IPS DF 4.7 (cell line): Measurements from ENCODE around the gene FAM32A.

Source experiments
- DNase-seq: peaks from one replicate; pipeline ENCODE4 v3.0.0-alpha.2; 2013; ENCODE audit warnings: low spot score; ENCODE audit errors: extremely low read depth

The FAM32A gene

GRCh38 chr19:16224293-16225045 is 39.3 kb downstream of the FAM32A start:
- no peak for DNase-seq

DNA sequence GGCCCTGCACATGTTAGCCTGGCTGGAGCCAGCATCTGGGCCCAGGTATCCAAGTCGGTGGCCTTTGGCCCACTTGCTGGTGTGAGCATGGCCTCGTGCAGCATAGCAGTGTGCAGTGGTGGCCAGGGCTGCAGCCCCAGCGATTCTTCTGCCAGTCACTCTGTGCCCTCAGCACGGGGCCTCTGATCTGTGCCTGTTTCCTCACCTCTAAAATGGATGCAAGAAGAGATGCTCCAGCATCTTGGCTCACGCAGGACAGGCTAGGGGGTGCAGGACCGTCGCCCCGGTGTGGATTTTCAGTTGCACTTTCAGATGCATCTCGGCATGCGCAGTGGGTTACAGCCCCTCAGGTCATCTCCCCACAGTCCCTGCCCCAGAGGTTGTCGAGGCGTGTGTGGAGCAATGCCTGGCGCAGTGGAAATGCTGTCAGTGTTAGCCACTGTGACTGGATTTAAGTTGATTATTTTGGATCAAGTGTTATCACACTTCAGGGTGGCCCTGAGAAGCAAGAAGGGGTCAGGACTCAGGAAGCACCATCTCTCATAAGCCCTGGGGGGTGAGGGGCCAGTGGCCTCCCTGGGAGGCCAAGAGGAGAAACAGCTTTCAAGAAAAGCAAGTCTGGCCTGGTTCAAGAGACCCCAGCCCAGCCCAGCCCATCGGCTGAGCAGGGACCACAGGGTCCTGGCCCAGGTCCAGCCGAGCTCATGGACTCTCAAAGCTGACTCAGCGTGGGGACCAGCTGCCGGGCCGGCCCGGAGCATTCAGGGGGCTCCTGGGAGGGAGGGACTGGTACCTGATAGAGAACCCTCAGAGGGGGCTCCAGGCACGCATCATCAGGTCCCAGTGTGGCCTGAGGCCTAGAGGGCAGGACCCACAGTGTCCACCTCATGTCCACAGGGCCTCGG is 40.3 kb downstream of the FAM32A start:
- no peak for DNase-seq

DNA sequence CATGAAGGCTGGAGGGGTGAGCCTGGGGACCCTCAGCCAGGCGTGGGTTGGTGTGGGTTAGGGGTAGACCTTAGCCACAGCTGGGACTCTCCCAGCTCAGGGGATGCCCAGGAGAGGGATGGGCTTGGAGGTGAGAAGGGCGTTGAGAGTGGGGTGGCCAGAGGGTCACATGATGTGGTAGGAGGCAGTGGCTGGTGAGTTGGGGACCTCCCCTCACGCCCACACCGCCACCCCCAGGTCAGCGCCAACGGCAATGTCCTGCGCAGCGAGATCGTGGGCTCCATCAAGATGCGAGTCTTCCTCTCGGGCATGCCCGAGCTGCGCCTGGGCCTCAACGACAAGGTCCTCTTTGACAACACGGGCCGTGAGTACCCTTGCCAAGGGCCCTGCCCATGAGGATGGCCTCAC is 41.0 kb downstream of the FAM32A start:
- no peak for DNase-seq

GRCh38 chr19:16226878-16227836 is 41.9 kb downstream of the FAM32A start:
- no peak for DNase-seq

DNA sequence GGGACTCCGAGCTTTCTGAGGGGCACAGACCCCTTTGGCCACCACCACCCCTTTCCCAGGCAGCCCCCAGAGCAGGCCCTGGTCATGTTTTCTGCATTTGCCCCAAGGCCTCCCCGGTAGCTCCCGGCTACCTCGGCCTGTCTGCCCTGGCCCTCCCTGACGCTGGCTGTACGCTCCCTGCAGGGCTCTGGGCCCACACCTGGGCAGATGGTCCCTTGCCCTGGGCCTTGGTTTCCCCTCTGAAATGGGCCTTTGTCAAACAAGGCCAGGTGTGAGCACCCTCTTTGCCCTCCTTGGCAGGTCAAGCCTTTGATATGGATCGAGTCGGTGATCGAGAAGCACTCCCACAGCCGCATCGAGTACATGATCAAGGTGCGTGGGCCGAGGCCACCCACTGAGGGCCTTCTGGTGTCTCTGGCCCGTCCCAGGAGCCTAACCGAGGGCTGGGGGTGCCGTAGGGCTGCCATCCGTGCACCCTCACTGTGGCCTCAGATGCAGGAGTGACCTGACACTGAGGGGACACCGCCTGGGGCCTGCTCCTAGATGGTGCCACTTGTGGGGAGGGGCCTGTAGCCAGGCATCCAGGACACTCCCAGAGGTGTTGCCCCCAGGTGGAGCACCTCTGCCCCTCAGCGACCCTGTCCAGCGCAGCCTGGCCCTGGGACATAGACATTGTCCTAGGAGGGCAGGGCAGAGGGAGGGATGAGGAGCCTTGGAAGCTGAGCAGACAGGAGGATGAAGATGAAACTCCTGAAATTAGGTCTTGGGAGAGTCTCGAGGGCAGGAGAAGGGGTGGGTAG is 42.8 kb downstream of the FAM32A start:
- no peak for DNase-seq

GRCh38 chr19:16228637-16229321 is 43.6 kb downstream of the FAM32A start:
- DNase-seq = no peak

DNA sequence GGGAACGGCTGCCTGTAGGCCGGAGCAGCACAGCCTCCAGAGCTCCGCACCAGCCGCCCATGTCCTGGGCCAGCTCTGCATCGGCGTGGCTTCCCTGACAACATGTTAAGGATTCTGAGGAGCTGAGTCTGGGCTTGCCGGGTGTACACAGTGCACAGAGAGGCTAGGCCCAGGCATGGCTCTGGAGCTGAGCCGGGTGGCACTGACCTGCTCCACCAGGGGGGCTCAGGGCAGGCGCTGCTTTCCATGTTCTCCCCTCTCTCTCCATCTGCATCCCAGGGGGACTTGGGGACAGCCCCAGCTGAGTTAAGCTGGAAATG is 44.1 kb downstream of the FAM32A start:
- no peak for DNase-seq

DNA sequence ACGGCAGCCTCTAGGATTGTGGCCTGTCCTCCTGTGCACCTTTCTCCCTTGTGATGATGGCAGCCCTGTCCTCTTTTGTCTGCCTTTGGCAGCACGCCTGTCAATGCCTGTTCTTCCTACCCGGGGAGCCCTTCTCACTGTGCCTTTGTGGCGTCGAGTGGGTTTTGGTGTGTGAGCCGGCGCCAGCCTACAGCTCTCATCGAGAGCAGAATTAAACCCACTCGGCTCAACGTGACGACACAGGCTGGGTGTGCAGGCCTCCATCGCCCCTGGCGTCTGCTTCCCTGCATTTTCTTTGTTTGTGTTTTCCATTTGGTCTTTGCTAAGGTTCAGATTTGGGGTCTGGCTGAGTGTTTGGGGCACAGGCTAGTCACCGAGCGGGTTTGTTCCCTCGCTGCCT is 46.9 kb downstream of the FAM32A start:
- no peak for DNase-seq

- DNase-seq = no peak
These were observed 47.4 kb downstream of the FAM32A start for GRCh38 chr19:16232568-16232967.

GRCh38 chr19:16233081-16233776 is 48.0 kb downstream of the FAM32A start:
- DNase-seq = no peak

DNA sequence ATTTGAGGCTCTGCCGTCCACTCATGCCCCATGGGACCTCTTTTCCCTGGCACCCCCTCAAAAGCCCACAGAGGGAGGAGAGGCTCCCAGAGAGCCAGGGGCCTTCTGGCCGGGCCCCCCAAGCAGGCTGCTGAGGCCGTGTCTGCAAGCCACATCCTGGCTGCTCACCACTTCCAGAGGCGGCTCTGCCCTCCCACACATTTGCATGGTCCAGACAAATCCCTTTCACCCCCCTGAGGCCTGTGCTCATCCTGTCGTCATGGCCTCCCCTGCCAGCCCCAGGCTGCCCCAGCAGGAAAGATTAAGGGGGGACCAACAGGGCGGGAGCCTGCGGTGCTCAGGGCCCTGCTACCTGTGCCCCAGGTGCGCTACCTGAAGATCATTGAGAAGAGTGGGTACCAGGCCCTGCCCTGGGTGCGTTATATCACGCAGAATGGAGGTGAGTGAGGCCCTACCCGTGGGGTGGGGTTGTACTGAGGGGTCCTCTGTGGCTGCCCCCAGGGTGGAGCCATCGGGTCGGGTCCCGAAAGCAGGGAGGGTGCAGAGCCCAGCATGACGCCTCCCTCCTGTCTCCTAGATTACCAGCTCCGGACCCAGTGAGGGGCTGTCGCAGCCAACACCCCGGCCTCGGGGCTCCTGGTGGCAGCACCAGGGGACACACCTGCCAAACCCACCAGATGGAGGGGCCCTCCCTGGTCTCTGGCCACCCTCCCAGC is 48.8 kb downstream of the FAM32A start:
- no peak for DNase-seq

GRCh38 chr19:16234552-16235445 is 49.6 kb downstream of the FAM32A start:
- no peak for DNase-seq

- DNase-seq = no peak
These were observed 50.8 kb downstream of the FAM32A start for GRCh38 chr19:16235811-16236652.
